GM12874 (cell line): ENCODE data around the gene LAMB2.
A peak's percentile ranks its signal among the peaks of the same experiment; 100 is the strongest.

Experiments used
- TF ChIP-seq, protein P1 (sequence below): IDR thresholded peaks from 2 replicates; pipeline ENCODE4 v1.5.1; 2011; ENCODE audit warnings: low read depth, mild to moderate bottlenecking, control low read depth, low read length, moderate library complexity; ENCODE audit not compliant: insufficient read depth

LAMB2 gene

DNA sequence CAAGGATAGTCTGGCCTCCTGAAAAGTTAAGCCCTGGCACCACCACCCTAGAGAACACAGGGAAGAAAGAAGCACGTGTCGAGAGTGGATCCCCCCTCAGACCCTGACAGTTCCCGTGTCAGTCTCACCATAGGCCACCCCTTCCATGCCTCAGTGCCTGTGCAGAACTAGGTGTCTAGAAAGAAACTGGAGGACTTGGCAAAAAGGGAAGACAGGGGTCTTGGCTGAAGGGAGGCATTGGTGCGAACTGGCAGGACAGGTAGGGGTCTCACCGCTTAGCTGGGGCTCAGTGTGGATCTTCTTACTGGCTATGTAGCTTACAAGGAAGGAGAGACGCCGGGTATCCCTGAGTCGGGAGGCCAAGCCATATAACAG lies 28.8 kb downstream of the LAMB2 start:
- TF ChIP-seq, protein P1, sequence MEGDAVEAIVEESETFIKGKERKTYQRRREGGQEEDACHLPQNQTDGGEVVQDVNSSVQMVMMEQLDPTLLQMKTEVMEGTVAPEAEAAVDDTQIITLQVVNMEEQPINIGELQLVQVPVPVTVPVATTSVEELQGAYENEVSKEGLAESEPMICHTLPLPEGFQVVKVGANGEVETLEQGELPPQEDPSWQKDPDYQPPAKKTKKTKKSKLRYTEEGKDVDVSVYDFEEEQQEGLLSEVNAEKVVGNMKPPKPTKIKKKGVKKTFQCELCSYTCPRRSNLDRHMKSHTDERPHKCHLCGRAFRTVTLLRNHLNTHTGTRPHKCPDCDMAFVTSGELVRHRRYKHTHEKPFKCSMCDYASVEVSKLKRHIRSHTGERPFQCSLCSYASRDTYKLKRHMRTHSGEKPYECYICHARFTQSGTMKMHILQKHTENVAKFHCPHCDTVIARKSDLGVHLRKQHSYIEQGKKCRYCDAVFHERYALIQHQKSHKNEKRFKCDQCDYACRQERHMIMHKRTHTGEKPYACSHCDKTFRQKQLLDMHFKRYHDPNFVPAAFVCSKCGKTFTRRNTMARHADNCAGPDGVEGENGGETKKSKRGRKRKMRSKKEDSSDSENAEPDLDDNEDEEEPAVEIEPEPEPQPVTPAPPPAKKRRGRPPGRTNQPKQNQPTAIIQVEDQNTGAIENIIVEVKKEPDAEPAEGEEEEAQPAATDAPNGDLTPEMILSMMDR, result no peak

DNA sequence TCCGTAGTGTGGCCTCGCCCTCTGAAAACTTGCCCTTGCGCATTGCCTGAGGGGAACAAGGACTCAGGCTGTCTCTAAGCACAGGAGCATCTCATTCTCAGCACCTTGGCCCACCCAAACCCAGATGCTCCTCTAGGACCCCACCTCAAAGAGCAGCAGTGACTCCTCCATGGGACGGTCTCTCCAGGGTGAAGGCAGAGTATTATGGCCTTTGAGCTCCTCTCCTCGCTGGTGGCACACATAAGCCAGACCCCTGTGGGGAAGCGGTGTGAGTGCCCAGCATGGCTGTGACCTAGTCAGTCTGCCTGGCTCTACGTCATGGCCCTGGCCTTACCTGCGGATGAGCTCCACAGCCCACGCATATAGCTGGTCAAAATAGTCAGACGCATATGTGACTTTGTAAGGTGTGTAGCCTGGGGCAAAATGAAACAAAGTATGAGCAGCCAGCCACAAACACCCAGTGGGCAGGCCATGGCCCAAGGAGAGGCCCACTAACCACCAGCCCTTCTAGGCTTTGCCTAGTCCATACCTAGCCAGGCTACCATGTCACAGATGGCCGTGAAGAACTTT lies 32.7 kb downstream of the LAMB2 start:
- TF ChIP-seq, protein P1, result no peak

DNA sequence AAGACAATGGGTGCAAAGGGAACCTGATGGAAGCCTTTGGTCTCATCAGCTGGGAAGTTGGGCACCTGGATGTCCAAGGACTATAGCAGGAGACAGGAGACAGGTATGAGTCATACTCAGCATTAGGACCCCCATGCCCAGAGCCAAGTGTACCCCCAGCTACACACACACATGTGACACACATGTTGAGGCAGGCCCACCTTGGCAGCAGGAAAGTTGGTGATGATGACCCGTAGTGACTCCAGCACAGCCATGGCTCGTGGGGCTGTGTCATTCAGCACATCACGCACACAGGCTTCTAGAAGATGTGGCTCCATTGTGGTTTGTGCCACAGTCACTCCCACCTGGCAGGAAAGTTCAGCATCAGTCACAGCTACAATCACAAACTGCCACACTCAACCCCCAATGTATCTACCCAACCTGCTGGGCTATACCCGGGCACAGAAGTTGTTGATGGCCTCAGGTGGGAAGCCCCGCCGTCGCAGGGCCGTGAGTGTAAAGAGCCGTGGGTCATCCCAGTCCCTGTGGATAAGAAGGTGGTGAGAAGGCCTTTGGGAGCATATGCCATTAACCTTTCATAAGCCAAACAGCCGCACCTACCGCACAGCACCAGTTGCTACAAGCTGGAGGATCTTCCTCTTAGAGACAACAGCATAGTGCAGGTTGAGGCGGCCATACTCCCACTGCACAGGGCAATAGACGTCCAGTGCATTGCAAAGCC lies 33.8 kb downstream of the LAMB2 start:
- TF ChIP-seq, protein P1, result no peak

DNA sequence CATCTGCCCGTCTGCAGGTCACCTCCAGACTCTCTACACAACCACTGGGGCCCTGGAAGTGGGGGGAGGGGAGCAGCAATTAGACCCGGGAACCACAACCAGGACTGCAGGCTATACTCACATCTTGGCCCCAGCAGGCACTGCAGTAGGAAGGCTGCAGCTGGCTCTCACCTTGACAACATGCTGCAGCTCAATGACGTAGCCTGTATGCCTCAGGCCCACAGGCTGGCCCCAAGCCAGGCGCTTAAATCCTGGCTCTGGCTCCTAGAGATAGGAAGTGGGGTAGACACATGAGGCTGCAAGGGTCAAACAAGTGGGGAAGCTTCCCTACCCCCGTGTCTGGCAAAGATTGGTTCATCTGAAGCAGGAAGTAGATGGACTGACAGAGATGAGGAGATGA lies 34.4 kb downstream of the LAMB2 start:
- TF ChIP-seq, protein P1, result no peak

DNA sequence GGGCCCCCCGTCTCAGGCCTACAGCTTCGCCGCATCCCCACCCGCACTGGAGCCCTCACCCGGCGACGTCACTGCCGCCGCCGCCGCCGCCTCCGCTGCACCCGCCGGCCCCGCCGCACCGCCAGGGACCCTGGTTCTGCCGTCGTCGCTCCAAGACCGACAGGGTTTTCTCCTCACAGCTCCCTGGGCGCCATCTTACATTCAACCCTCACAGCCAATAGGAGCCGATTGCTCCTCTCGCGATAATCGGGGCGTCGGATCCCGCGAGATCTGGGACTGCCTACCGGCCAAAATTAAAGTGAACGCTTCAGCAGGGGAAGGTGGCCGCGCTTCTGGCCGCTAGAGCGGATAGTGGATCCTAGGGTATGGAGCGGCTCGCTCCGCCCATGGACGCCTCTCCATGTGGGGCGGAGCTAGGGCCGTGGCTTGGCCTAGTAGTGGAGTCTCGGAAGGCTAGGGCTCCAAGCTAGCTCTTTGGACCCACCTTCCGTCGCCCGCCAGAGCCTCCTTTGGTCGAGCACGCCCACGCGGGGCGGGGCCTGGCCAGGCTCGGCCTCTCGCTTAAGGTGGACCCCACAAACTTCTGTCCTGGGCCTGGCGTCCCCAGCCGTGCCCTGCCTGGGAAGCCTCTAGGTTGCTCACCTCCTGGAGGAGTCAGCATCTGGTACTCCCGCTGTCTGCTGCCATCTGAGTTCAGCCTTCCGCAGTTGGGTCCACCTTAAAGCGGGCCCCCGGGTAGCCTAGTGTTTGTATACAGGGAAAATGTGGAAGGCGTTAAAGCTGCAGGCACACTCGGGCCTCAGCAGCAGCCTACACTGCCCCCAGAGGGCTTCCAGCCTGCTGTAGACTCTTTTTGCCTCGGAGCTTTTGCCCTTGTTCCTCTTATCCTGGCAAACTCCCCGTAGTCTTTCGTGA lies 38.7 kb downstream of the LAMB2 start, which contains the start of gene QRICH1:
Gene QRICH1 (minus strand): TSS at position 219 of the 915 bp plus-strand sequence. CDS start 17,054 bp downstream, outside the sequence.
- TF ChIP-seq, protein P1, result peak; percentile 68

DNA sequence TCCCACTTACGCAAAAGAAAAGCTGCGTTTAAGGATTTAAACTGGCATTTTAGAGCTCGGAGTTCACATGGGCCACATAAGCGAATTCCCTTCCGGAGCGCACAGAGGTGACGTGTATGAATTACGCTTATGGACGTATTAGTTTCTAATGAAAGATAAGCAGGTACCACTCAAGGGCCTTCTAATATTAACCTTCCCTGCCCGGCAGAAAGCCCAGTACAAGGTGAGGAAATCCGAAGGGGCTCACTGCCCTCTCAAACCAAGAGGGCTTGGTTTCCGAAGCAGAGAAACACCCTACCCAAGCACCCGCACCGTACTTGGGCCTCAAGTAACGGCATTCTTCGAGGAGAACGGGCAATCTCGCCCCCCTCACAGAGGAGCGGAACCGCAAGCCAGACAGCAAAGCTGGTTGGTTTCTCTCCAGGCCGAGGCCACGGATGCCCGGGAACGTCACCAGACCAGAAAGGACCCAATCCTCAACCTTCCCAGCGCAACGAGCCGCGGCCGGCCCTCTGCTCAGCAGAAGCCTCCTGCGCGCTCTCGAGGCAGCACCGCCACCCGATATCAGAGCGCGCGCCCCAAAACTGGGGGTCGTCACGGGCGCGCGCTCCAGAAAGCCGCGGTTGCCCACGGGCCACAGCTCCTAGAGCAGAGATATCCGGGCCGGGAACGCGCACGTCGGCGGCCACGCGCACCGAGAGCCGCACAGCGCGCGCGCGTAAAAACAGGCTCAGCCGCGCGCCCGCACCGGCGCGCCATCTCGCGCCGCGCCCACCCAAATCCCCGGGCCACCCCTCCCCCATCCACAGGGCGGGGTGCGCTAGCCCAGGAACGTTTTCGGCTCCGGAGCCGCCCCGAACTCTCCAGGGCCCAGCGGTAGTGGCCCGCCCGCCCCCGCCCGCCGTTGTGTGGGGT lies 39.7 kb downstream of the LAMB2 start:
- TF ChIP-seq, protein P1, result no peak

DNA sequence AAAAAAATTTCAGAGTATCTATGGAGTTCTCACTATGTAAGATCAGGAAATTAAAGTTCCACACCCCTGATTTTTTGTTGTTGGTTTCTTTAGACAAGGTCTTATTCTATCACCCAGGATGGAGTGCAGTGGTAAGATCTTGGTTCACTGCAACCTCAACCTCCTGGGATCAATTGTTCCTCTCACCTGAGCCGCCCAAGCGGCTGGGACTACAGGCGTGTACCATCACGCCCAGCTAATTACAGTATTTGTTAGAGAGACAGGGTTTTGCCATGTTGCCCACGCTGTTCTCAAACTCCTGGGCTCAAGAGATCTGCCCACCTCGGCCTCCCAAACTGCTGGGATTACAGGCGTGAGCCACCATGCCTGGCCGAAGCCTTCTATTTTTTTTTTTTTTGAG lies 51.4 kb downstream of the LAMB2 start:
- TF ChIP-seq, protein P1, result no peak
